B cell (primary cell): ENCODE measurements around the gene TFF2. TPM values are rescaled to one million over a fixed set of nuclear protein-coding genes. Genes with fewer than 3 reads are reported as not detected.

Source experiments
- ATAC-seq: fragments of 200-7000 bp; cut with Tn5 transposase; one replicate; pipeline ENCODE4 v1.10.0; 2021; ENCODE audit warnings: low read depth, mild to moderate bottlenecking, moderate number of reproducible peaks, moderate library complexity
- CTCF ChIA-PET: fragments of 350-600 bp; sonication (Branson Sonifier 250); formaldehyde crosslinking; loops from one replicate; lab custom pipeline; 2021; ENCODE audit warnings: antibody characterized with exemption, inconsistent platforms; lab: Charles Lee
- POLR2A ChIA-PET: fragments of 350-600 bp; sonication (Branson Sonifier 250); formaldehyde crosslinking; loops from one replicate; lab custom pipeline; 2021; ENCODE audit warnings: antibody characterized with exemption; lab: Charles Lee
- DNase-seq: peaks from one replicate; pipeline ENCODE4 v3.0.0; 2013
- H2AFZ ChIP-seq: 2 replicates; pipeline ENCODE4 v1.6.1; 2012; ENCODE audit warnings: mild to moderate bottlenecking, low read depth, low read length; ENCODE audit not compliant: insufficient read depth, poor library complexity, severe bottlenecking
- H3K27ac ChIP-seq, 2 donors: 1 replicate in 1 of 2; 2 replicates in 1 of 2; pipeline ENCODE4 v1.5.1; 2012 to 2013; ENCODE audit warnings: low read length in 2 of 2, mild to moderate bottlenecking in 2 of 2, moderate library complexity in 1 of 2
- H3K27me3 ChIP-seq, 4 experiments: fragments of 200-600 bp in 1 of 4; sonication (generic) in 1 of 4; replicated peaks in 1 of 4; 1 replicate in 2 of 4; 2 replicates in 2 of 4; pipeline versions ENCODE4 v1.6.1 to v1.7.0; 2013 to 2016; ENCODE audit warnings: low read length in 3 of 4, mild to moderate bottlenecking in 2 of 4, mixed read lengths in 1 of 4, moderate library complexity in 1 of 4; ENCODE audit not compliant: insufficient read depth in 4 of 4, control insufficient read depth in 3 of 4; ENCODE audit errors: control extremely low read depth in 1 of 4
- H3K36me3 ChIP-seq, 2 experiments: replicated peaks in 1 of 2; 1 replicate in 1 of 2; 2 replicates in 1 of 2; pipeline versions ENCODE4 v1.6.1 to v1.7.1; 2013; ENCODE audit warnings: low read length in 1 of 2; ENCODE audit not compliant: insufficient read depth in 2 of 2, control insufficient read depth in 1 of 2; ENCODE audit errors: control extremely low read depth in 1 of 2, extremely low read depth in 1 of 2
- H3K4me1 ChIP-seq, 2 donors: fragments of 200-600 bp in 1 of 2; sonication (generic) in 1 of 2; 1 replicate in 1 of 2; 2 replicates in 1 of 2; pipeline versions ENCODE4 v1.5.1 to v1.6.1; 2013 to 2017; ENCODE audit warnings: low read length in 2 of 2; ENCODE audit not compliant: control insufficient read depth in 2 of 2, insufficient read depth in 2 of 2
- H3K4me2 ChIP-seq: replicated peaks from 2 replicates; pipeline ENCODE3; 2012; ENCODE audit warnings: mild to moderate bottlenecking, low read depth, low read length; ENCODE audit not compliant: poor library complexity, severe bottlenecking
- H3K4me3 ChIP-seq, 5 experiments: fragments of 200-600 bp in 1 of 5; sonication (generic) in 1 of 5; 1 replicate in 3 of 5; 2 replicates in 2 of 5; pipeline versions ENCODE4 v1.5.1 to v1.7.0; 2011 to 2016; ENCODE audit warnings: low read length in 4 of 5, mild to moderate bottlenecking in 4 of 5, low read depth in 2 of 5, control low read depth in 1 of 5, moderate library complexity in 1 of 5; ENCODE audit not compliant: insufficient read depth in 1 of 5; ENCODE audit errors: control extremely low read depth in 1 of 5, extremely low read depth in 1 of 5
- H3K79me2 ChIP-seq: fragments of 200-600 bp; sonication (generic); one replicate; pipeline ENCODE4 v1.6.0; 2016; ENCODE audit warnings: low read length; ENCODE audit not compliant: control insufficient read depth, insufficient read depth
- H3K9ac ChIP-seq: fragments of 200-600 bp; sonication (generic); 2 replicates; pipeline ENCODE4 v1.6.1; 2017; ENCODE audit warnings: mild to moderate bottlenecking, low read length, moderate library complexity
- H3K9me3 ChIP-seq, 3 donors: one replicate each; pipeline versions ENCODE4 v1.6.1 to v1.7.1; 2013; ENCODE audit warnings: low read length in 2 of 3; ENCODE audit not compliant: control insufficient read depth in 2 of 3, insufficient read depth in 1 of 3; ENCODE audit errors: control extremely low read depth in 1 of 3
- H4K20me1 ChIP-seq: 2 replicates; pipeline ENCODE4 v1.6.0; 2012; ENCODE audit warnings: mild to moderate bottlenecking, low read length; ENCODE audit not compliant: insufficient read depth, control insufficient read depth, poor library complexity, severe bottlenecking
- H3K27ac Mint-ChIP-seq: one replicate; pipeline ENCODE4 v1.8.0; 2021; ENCODE audit warnings: mixed read lengths
- H3K27me3 Mint-ChIP-seq: one replicate; pipeline ENCODE4 v1.8.0; 2021; ENCODE audit warnings: mixed read lengths
- H3K4me1 Mint-ChIP-seq: one replicate; pipeline ENCODE4 v1.8.0; 2021; ENCODE audit warnings: mixed read lengths
- H3K4me3 Mint-ChIP-seq: one replicate; pipeline ENCODE4 v1.8.0; 2021; ENCODE audit warnings: mixed read lengths
- H3K9me3 Mint-ChIP-seq: one replicate; pipeline ENCODE4 v1.8.0; 2022; ENCODE audit warnings: mixed read lengths; ENCODE audit not compliant: insufficient read depth
- CTCF ChIP-seq: fragments of 200-600 bp; IDR thresholded peaks from one replicate; pipeline ENCODE4 v1.8.0; 2022; ENCODE audit warnings: antibody characterized with exemption, mild to moderate bottlenecking
- EZH2 ChIP-seq: IDR thresholded peaks from 2 replicates; pipeline ENCODE4 v1.6.1; 2012; ENCODE audit warnings: borderline replicate concordance, low read depth, mild to moderate bottlenecking, moderate library complexity, low read length; ENCODE audit not compliant: insufficient read depth, poor library complexity, severe bottlenecking
- WGBS: methylation state at CpG from one replicate; pipeline ENCODE4 v1.1.5; 2013; ENCODE audit warnings: missing lambda C conversion rate; ENCODE audit not compliant: insufficient coverage; 5-methylcytosine and 5-hydroxymethylcytosine counted together
- intact Hi-C: fragments of 100-400 bp; cut with micrococcal nuclease; formaldehyde crosslinking; loops from one replicate; pipeline ENCODE4 v1.10.0; 2022
- polyA plus RNA-seq: library from polyadenylated mRNA; depleted of rRNA; stranded (reverse); fragments of >200 nt; gene quantifications from 2 replicates; pipeline ENCODE4 v1.2.3, GENCODE V29; 2012
- total RNA-seq, 2 donors: library from RNA; stranded (reverse); fragments of 120-200 nt in 1 of 2; gene quantifications; 1 replicate in 1 of 2; 2 replicates in 1 of 2; pipeline versions ENCODE4 v1.2.3 to v1.2.4, GENCODE V29; 2013 to 2022

Gene TFF2
- total and polyA plus RNA-seq, 2 donors (not counting 1 experiment from before 2014, with no cell fraction given): not detected

- H3K4me1 Mint-ChIP-seq: peaks cover 37% of the 10 kb centered on the region
- ATAC-seq: no peak
Measured at GRCh38 chr21:42395905-42396651, 45.3 kb upstream of the TFF2 start, which contains the start of gene TMPRSS3. Gene TMPRSS3, minus strand, starts transcription at chr21:42396052. Its CDS starts 635 bp downstream, at chr21:42395417.

More at GRCh38 chr21:42395905-42396651, 45.3 kb upstream of the TFF2 start, which contains the start of gene TMPRSS3:
- DNase-seq: no peak
- POLR2A ChIA-PET: interaction anchor here (0.6 kb wide), 1 partner anchor 80 kb away, joined by 5 read pairs; no protein-coding TSS in a partner anchor
- TF ChIP-seq EZH2: no peak
- TF ChIP-seq CTCF: no peak
- Histone ChIP-seq H3K9ac (no peak within 1 kb of the TSS), H3K36me3 (no peaks in the 10 kb centered on the region), H3K4me3 (no peak within 1 kb of the TSS), H3K27me3 (peaks cover 0 to 2% (median 0%) of the 10 kb centered on the region in 4 experiments), H3K79me2 (no peaks in the 10 kb centered on the region), H3K27ac (no peak within 1 kb of the TSS), H4K20me1 (no peaks in the 10 kb centered on the region), H2AFZ (no peak within 1 kb of the TSS), H3K4me1 (peaks cover 9 to 18% of the 10 kb centered on the region in 2 donors), H3K9me3 (peaks cover 0 to 1% (median 0%) of the 10 kb centered on the region in 3 donors), H3K4me2 (no peak within 1 kb of the TSS)
- Mint-ChIP-seq H3K27me3 (peaks cover 10% of the 10 kb centered on the region), H3K9me3 (no peaks in the 10 kb centered on the region), H3K4me3 (no peak within 1 kb of the TSS), H3K27ac (peak within 1 kb of the TSS; percentile 37)
- intact Hi-C loops: loop anchor here (5.0 kb wide), 1 partner anchor 66 kb away; no protein-coding TSS in a partner anchor
- 91% methylated on average over 15 of the region's 17 CpGs for WGBS
- CTCF ChIA-PET: no interaction called here
